GM23248 (cell line): ENCODE results near the gene RBM38. TPM values are rescaled to one million over a fixed set of nuclear protein-coding genes. Genes with fewer than 3 reads are reported as not detected.
"Not testable (repeated sequence)": the region's sequence is repeated elsewhere in the genome, so short reads cannot be mapped to it uniquely, and the experiment has no call there.

ENCODE experiments used
- DNase-seq: peaks from one replicate; pipeline ENCODE4 v3.0.0-alpha.2; 2015
- H2AFZ ChIP-seq: fragments of 200-600 bp; sonication (generic); 2 replicates; pipeline ENCODE4 v1.6.1; 2016; ENCODE audit warnings: antibody characterized with exemption
- H3F3A ChIP-seq: fragments of 200-600 bp; sonication (generic); 2 replicates; pipeline ENCODE4 v1.6.1; 2016; ENCODE audit warnings: mild to moderate bottlenecking, antibody characterized with exemption, mixed run types; ENCODE audit not compliant: insufficient read depth
- H3K27ac ChIP-seq: fragments of 200-600 bp; sonication (generic); 2 replicates; pipeline ENCODE4 v1.5.1; 2016; ENCODE audit warnings: mild to moderate bottlenecking
- H3K27me3 ChIP-seq: fragments of 200-600 bp; sonication (generic); replicated peaks from 2 replicates; pipeline ENCODE4 v1.6.1; 2016; ENCODE audit warnings: mild to moderate bottlenecking; ENCODE audit not compliant: insufficient read depth
- H3K36me3 ChIP-seq: fragments of 200-600 bp; sonication (generic); 2 replicates; pipeline ENCODE4 v1.6.1; 2016; ENCODE audit warnings: low read depth, mild to moderate bottlenecking
- H3K4me1 ChIP-seq: fragments of 200-600 bp; sonication (generic); 2 replicates; pipeline ENCODE4 v1.6.1; 2016; ENCODE audit warnings: mild to moderate bottlenecking; ENCODE audit not compliant: insufficient read depth
- H3K4me2 ChIP-seq: fragments of 200-600 bp; sonication (generic); one replicate; pipeline ENCODE4 v1.6.1; 2016; ENCODE audit warnings: mild to moderate bottlenecking; ENCODE audit not compliant: unreplicated experiment
- H3K4me3 ChIP-seq: fragments of 200-600 bp; sonication (generic); 2 replicates; pipeline ENCODE4 v1.5.1; 2016; ENCODE audit warnings: mild to moderate bottlenecking
- H3K79me2 ChIP-seq: fragments of 200-600 bp; sonication (generic); 2 replicates; pipeline ENCODE4 v1.6.1; 2016; ENCODE audit warnings: mild to moderate bottlenecking; ENCODE audit not compliant: insufficient read depth
- H3K9ac ChIP-seq: fragments of 200-600 bp; sonication (generic); 2 replicates; pipeline ENCODE4 v1.6.1; 2016; ENCODE audit warnings: mild to moderate bottlenecking
- H3K9me2 ChIP-seq: fragments of 200-600 bp; sonication (generic); 2 replicates; pipeline ENCODE4 v1.6.1; 2016; ENCODE audit warnings: mixed run types, mild to moderate bottlenecking, moderate library complexity; ENCODE audit not compliant: insufficient read depth
- H3K9me3 ChIP-seq: fragments of 200-600 bp; sonication (generic); one replicate; pipeline ENCODE4 v1.6.1; 2017; ENCODE audit warnings: low read depth
- H4K20me1 ChIP-seq: fragments of 200-600 bp; sonication (generic); 2 replicates; pipeline ENCODE4 v1.6.0; 2016; ENCODE audit not compliant: insufficient read depth
- EZH2 ChIP-seq: fragments of 200-600 bp; sonication (generic); IDR thresholded peaks from 2 replicates; pipeline ENCODE4 v1.6.1; 2018; ENCODE audit warnings: antibody characterized with exemption, mild to moderate bottlenecking; ENCODE audit not compliant: insufficient read depth, poor library complexity, severe bottlenecking
- EZH2phosphoT487 ChIP-seq: fragments of 200-600 bp; sonication (generic); IDR thresholded peaks from 2 replicates; pipeline ENCODE4 v1.6.1; 2018; ENCODE audit warnings: antibody characterized with exemption, moderate library complexity, mild to moderate bottlenecking, low read depth; ENCODE audit not compliant: insufficient read depth
- WGBS, 2 experiments: methylation state at CpG; one replicate each; pipeline ENCODE4 v1.1.6; 2015 to 2017; ENCODE audit warnings: low lambda C conversion rate in 2 of 2, low coverage in 1 of 2; ENCODE audit errors: missing lambda C conversion rate in 2 of 2; 5-methylcytosine and 5-hydroxymethylcytosine counted together
- in situ Hi-C: fragments of 300-500 bp; cut with MboI; formaldehyde crosslinking; loops from 2 replicates; pipeline ENCODE4 v1.15.0; 2020
- polyA plus RNA-seq: library from polyadenylated mRNA; unstranded; fragments of >200 nt; fragmentation: Nextera tagmentation; extraction: Ambion mirVana; gene quantifications from 2 replicates; pipeline ENCODE4 v1.2.1, GENCODE V29; 2016
- total RNA-seq: library from RNA; depleted of rRNA; stranded (reverse); fragments of >200 nt; shearing (Covaris generic); gene quantifications from 2 replicates; pipeline ENCODE4 v1.2.3, GENCODE V29; 2014

The RBM38 gene
- total and polyA plus RNA-seq, 2 experiments from 2014 or later, result 1.3 to 8.1 TPM

DNA sequence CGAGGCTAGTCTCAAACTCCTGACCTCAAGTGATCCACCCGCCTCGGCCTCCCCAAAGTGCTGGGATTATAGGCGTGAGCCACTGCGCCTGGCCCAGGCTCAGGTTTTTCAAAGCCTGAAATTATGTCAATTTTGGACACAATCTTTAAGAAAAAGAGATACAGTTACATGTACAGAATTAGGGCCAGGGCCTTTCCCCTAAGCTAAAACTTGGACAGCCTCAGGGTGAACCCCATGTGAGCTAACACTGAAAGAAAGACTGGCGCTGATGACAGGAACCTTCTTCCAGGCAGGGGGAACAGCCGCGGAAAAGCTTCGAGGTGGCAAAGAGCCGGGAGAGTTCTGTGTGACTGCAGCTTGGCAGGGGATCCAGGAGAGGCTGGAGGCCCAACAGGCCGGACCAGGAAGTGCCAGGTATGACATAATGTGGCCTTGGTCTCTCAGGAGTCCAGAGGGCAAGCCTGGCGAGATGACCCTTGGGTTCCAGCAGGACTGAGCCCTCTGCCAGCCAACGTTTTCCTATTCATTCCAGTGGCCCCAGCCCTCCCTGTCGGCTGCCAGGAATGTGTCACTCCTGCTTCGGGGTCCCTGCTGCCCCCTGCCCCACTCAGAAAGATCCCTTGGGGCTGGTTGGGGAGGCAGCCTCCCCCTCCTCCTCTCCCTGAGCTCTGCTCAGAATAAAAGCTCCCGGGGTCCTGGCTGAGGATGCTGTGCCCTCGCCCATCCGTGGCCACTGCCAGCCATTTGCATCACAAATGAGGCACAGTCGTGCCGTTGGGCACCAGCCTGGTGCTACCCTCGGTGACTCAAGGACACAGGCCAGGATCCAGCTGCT lies 37.3 kb downstream of the RBM38 start:
- Histone ChIP-seq H2AFZ (no peak overlapping the region), H3F3A (no peaks in the 10 kb centered on the region)

GRCh38 chr20:57429159-57429496 lies 37.9 kb downstream of the RBM38 start:
- no peak overlapping the region for H3K9ac ChIP-seq
- WGBS, 2 experiments, result 61 to 65% methylated on average over 11 of the region's 11 CpGs
- no peak overlapping the region for H2AFZ ChIP-seq
- no peaks in the 10 kb centered on the region for H3F3A ChIP-seq
- TF ChIP-seq EZH2 (no peak), EZH2phosphoT487 (no peak)
- H3K9me2 ChIP-seq, result no peaks in the 10 kb centered on the region
- no peaks in the 10 kb centered on the region for H4K20me1 ChIP-seq
- in situ Hi-C loops, result no loop called here
- no peaks in the 10 kb centered on the region for H3K9me3 ChIP-seq
- H3K36me3 ChIP-seq, result no peaks in the 10 kb centered on the region
- no peaks in the 10 kb centered on the region for H3K4me1 ChIP-seq
- H3K27me3 ChIP-seq, result peaks cover 8% of the 10 kb centered on the region; the same call in 1 of the 2 replicates
- no peaks in the 10 kb centered on the region for H3K79me2 ChIP-seq
- H3K4me2 ChIP-seq, result no peak overlapping the region
- H3K27ac ChIP-seq, result no peak overlapping the region
- DNase-seq, result no peak
- no peak overlapping the region for H3K4me3 ChIP-seq

More for the DNA sequence above, 37.3 kb downstream of the RBM38 start:
- Histone ChIP-seq H3K27ac (no peak overlapping the region), H3K4me3 (no peak overlapping the region), H3K9me3 (no peaks in the 10 kb centered on the region), H4K20me1 (no peaks in the 10 kb centered on the region), H3K4me1 (no peaks in the 10 kb centered on the region), H3K36me3 (no peaks in the 10 kb centered on the region), H3K9ac (no peak overlapping the region), H3K4me2 (no peak overlapping the region), H3K79me2 (no peaks in the 10 kb centered on the region), H3K9me2 (no peaks in the 10 kb centered on the region), H3K27me3 (peaks cover 10% of the 10 kb centered on the region; the same call in 1 of the 2 replicates)
- WGBS, 2 experiments, result 33 to 34% methylated on average over 20 to 21 of the region's 21 CpGs
- TF ChIP-seq EZH2phosphoT487, result no peak
- TF ChIP-seq EZH2, result no peak
- DNase-seq, result no peak
- in situ Hi-C loops, result no loop called here

GRCh38 chr20:57429580-57430200 lies 38.5 kb downstream of the RBM38 start:
- no peak overlapping the region for H3K9ac ChIP-seq
- no peak for TF ChIP-seq EZH2phosphoT487
- TF ChIP-seq EZH2, result no peak
- no peaks in the 10 kb centered on the region for H3K9me3 ChIP-seq
- no peaks in the 10 kb centered on the region for H4K20me1 ChIP-seq
- no peak overlapping the region for H3K4me2 ChIP-seq
- peak; percentile 74 for DNase-seq
- H2AFZ ChIP-seq, result no peak overlapping the region
- H3K27ac ChIP-seq, result no peak overlapping the region
- 62 to 68% methylated on average over 7 of the region's 7 CpGs for WGBS, 2 experiments
- H3K4me1 ChIP-seq, result no peaks in the 10 kb centered on the region
- no peaks in the 10 kb centered on the region for H3F3A ChIP-seq
- in situ Hi-C loops, result no loop called here
- H3K36me3 ChIP-seq, result no peaks in the 10 kb centered on the region
- no peaks in the 10 kb centered on the region for H3K9me2 ChIP-seq
- H3K79me2 ChIP-seq, result no peaks in the 10 kb centered on the region
- peaks cover 2% of the 10 kb centered on the region; the same call in 1 of the 2 replicates for H3K27me3 ChIP-seq
- no peak overlapping the region for H3K4me3 ChIP-seq

DNA sequence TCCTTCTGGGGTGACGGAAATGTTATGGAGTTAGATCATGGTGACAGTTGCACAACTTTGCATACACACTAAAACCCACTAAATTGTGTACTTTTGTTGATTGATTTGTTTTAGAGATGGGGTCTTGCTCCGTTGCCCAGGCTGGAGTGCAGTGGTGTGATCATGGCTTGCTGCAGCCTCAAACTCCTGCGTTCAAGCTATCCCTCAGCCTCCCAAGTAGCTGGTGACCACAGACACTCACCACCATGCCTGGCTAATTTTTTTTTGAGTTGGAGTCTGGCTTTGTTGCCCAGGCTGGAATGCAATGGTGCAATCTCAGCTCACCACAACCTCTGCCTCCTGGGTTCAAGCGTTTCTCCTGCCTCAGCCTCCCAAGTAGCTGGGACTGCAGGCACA lies 39.0 kb downstream of the RBM38 start:
- H3K27ac ChIP-seq, H3K4me3 ChIP-seq, H3K9ac ChIP-seq, H3K36me3 ChIP-seq, DNase-seq, H3F3A ChIP-seq, H4K20me1 ChIP-seq, H3K9me3 ChIP-seq, H3K9me2 ChIP-seq, H3K4me1 ChIP-seq, H2AFZ ChIP-seq, H3K27me3 ChIP-seq, in situ Hi-C loops, H3K4me2 ChIP-seq, H3K79me2 ChIP-seq: not testable (repeated sequence)
- 88 to 91% methylated on average over 4 of the region's 4 CpGs for WGBS, 2 experiments
